ENCODE data around the gene ACOX1.

ACOX1 gene

GRCh38 chr17:75922963-75923874 lies 55.7 kb downstream of the ACOX1 start:
- Histone ChIP-seq H3K4me3 (ENCODE audit: low read depth, low read length) (no peak overlapping the region), H3K9me3 (ENCODE audit: control insufficient read depth, insufficient read depth, low read depth, low read length) (no peaks in the 10 kb centered on the region)
- POLR2A ChIA-PET: no interaction called here

GRCh38 chr17:75922173-75922961 lies 56.6 kb downstream of the ACOX1 start:
- POLR2A ChIA-PET: interaction anchor here (0.7 kb wide), 1 partner anchor 19 kb away, joined by 3 read pairs; no protein-coding TSS in a partner anchor
- no peaks in the 10 kb centered on the region for H3K9me3 ChIP-seq (ENCODE audit: control insufficient read depth, insufficient read depth, low read depth, low read length)
- no peak overlapping the region for H3K4me3 ChIP-seq (ENCODE audit: low read depth, low read length)
- no peak for TF ChIP-seq SALL2 (tag by site-specific recombination; IDR thresholded peaks at IDR 0.05; ENCODE audit: borderline replicate concordance)
- TF ChIP-seq ZNF473 (tag by site-specific recombination; IDR thresholded peaks at IDR 0.05): no peak
- TF ChIP-seq ZNF239 (tag by site-specific recombination; IDR thresholded peaks at IDR 0.05): no peak
- TF ChIP-seq ZNF488 (tag by site-specific recombination; IDR thresholded peaks at IDR 0.05): no peak
- TF ChIP-seq ZNF292 (tag by site-specific recombination; IDR thresholded peaks at IDR 0.05; ENCODE audit: borderline replicate concordance, low read depth): no peak
- no peak for TF ChIP-seq ZNF391 (tag by site-specific recombination; IDR thresholded peaks at IDR 0.05; ENCODE audit: borderline replicate concordance, low read depth)
- H3K36me3 ChIP-seq (ENCODE audit: control insufficient read depth in 2 of 2, insufficient read depth in 1 of 2, low read length in 2 of 2): peaks cover 3 to 93% of the 10 kb centered on the region in 2 experiments; a peak in 2 of 3 replicates
- H3K4me1 ChIP-seq (ENCODE audit: control insufficient read depth, insufficient read depth, low read length): no peaks in the 10 kb centered on the region
- H3K27ac ChIP-seq (ENCODE audit: extremely low read depth, low read depth, low read length): no peak overlapping the region
- CTCF ChIA-PET: interaction anchor here (1.3 kb wide), 1 partner anchor 17 kb away, joined by 5 read pairs; no protein-coding TSS in a partner anchor

More at GRCh38 chr17:75922963-75923874, 55.7 kb downstream of the ACOX1 start:
- peaks cover 3 to 93% of the 10 kb centered on the region in 2 experiments; a peak in 2 of 3 replicates for H3K36me3 ChIP-seq (ENCODE audit: control insufficient read depth in 2 of 2, insufficient read depth in 1 of 2, low read length in 2 of 2)
- no peaks in the 10 kb centered on the region for H3K4me1 ChIP-seq (ENCODE audit: control insufficient read depth, insufficient read depth, low read length)
- CTCF ChIA-PET: interaction anchor here (1.3 kb wide), 1 partner anchor 18 kb away, joined by 5 read pairs; no protein-coding TSS in a partner anchor
- TF ChIP-seq ZNF2 (tag by site-specific recombination; IDR thresholded peaks at IDR 0.05) (no peak), SCRT2 (tag by site-specific recombination; IDR thresholded peaks at IDR 0.05) (peak; percentile 81)
- no peak overlapping the region for H3K27ac ChIP-seq (ENCODE audit: extremely low read depth, low read depth, low read length)

GRCh38 chr17:75921596-75921995 lies 57.4 kb downstream of the ACOX1 start:
- peaks cover 7 to 90% of the 10 kb centered on the region in 2 experiments; a peak in 2 of 3 replicates for H3K36me3 ChIP-seq (ENCODE audit: control insufficient read depth in 2 of 2, insufficient read depth in 1 of 2, low read length in 2 of 2)
- no peaks in the 10 kb centered on the region for H3K9me3 ChIP-seq (ENCODE audit: control insufficient read depth, insufficient read depth, low read depth, low read length)
- ChIA-PET POLR2A (no interaction called here), CTCF (interaction anchor here (1.3 kb wide), 1 partner anchor 16 kb away, joined by 5 read pairs; no protein-coding TSS in a partner anchor)
- no peaks in the 10 kb centered on the region for H3K4me1 ChIP-seq (ENCODE audit: control insufficient read depth, insufficient read depth, low read length)
- H3K4me3 ChIP-seq (ENCODE audit: low read depth, low read length): no peak overlapping the region
- H3K27ac ChIP-seq (ENCODE audit: extremely low read depth, low read depth, low read length): no peak overlapping the region
- TF ChIP-seq PRDM6 (tag by site-specific recombination; IDR thresholded peaks at IDR 0.05) (no peak), ZNF146 (tag by site-specific recombination; IDR thresholded peaks at IDR 0.05) (no peak), ZBTB44 (tag by site-specific recombination; IDR thresholded peaks at IDR 0.05) (no peak), PATZ1 (tag by site-specific recombination; IDR thresholded peaks at IDR 0.05) (no peak), SCRT1 (tag by site-specific recombination; IDR thresholded peaks at IDR 0.05; ENCODE audit: borderline replicate concordance) (no peak), ZNF112 (tag by site-specific recombination; IDR thresholded peaks at IDR 0.05) (no peak)

Data from HEK293 (cell line).